ENCODE measurements around the gene BLOC1S5. TPM values are rescaled to one million over a fixed set of nuclear protein-coding genes. Genes with fewer than 3 reads are reported as not detected.
A peak's percentile ranks its signal among the peaks of the same experiment; 100 is the strongest.

Gene BLOC1S5
- total and polyA plus RNA-seq, 12 donors = 5.3 to 27.7 (median 15.0) TPM

- Histone ChIP-seq H3K9me3 (replicated peaks in 1 of 3) (no peaks in the 10 kb centered on the region), H3K4me3 (no peak overlapping the region), H3K27me3 (no peaks in the 10 kb centered on the region), H3K27ac (no peak overlapping the region), H3K4me1 (replicated peaks in 1 of 2) (peaks cover 0 to 7% of the 10 kb centered on the region in 2 donors), H3K36me3 (replicated peaks in 1 of 2) (no peaks in the 10 kb centered on the region)
- 67 to 75% (median 71%) methylated on average over 4 of the region's 4 CpGs for WGBS, 4 donors
- DNase-seq = no peak
- TF ChIP-seq CTCF (IDR thresholded peaks at IDR 0.05) = no peak
- TF ChIP-seq POLR2A (IDR thresholded peaks at IDR 0.05) = no peak
- intact Hi-C loops (cut with DNase I) = no loop called here
Measured at GRCh38 chr6:8069151-8069550, 5.0 kb upstream of the BLOC1S5 start.

- 83 to 91% (median 86%) methylated on average over 4 of the region's 4 CpGs for WGBS, 4 donors
- no peaks in the 10 kb centered on the region for H3K9me3 ChIP-seq (replicated peaks in 1 of 3)
- intact Hi-C loops (cut with DNase I) = no loop called here
Measured at GRCh38 chr6:8066108-8066507, 1.9 kb upstream of the BLOC1S5 start.

GRCh38 chr6:8065519-8065911 is 1.3 kb upstream of the BLOC1S5 start:
- no peaks in the 10 kb centered on the region for H3K27me3 ChIP-seq
- H3K36me3 ChIP-seq (replicated peaks in 1 of 2) = peaks cover 0 to 12% of the 10 kb centered on the region in 2 donors
- TF ChIP-seq CTCF (IDR thresholded peaks at IDR 0.05) (no peak), POLR2A (IDR thresholded peaks at IDR 0.05) (no peak)
- intact Hi-C loops (cut with DNase I) = no loop called here
- H3K9me3 ChIP-seq (replicated peaks in 1 of 3) = no peaks in the 10 kb centered on the region
- no peak overlapping the region for H3K4me3 ChIP-seq
- DNase-seq = no peak
- no peak overlapping the region for H3K27ac ChIP-seq
- WGBS, 4 donors = 88 to 96% (median 92%) methylated on average over 4 of the region's 4 CpGs
- H3K4me1 ChIP-seq (replicated peaks in 1 of 2) = peaks cover 0 to 14% of the 10 kb centered on the region in 2 donors

More at GRCh38 chr6:8066108-8066507, 1.9 kb upstream of the BLOC1S5 start:
- TF ChIP-seq CTCF (IDR thresholded peaks at IDR 0.05) (peak in 1 of 6 experiments; percentile 3), POLR2A (IDR thresholded peaks at IDR 0.05) (no peak)
- Histone ChIP-seq H3K4me1 (replicated peaks in 1 of 2) (peaks cover 0 to 14% of the 10 kb centered on the region in 2 donors), H3K36me3 (replicated peaks in 1 of 2) (peaks cover 0 to 8% of the 10 kb centered on the region in 2 donors), H3K4me3 (no peak overlapping the region), H3K27ac (no peak overlapping the region), H3K27me3 (no peaks in the 10 kb centered on the region)
- DNase-seq = no peak

- 81 to 85% (median 82%) methylated on average over 6 to 7 of the region's 7 CpGs for WGBS, 4 donors
- Histone ChIP-seq H3K27me3 (no peaks in the 10 kb centered on the region), H3K4me3 (peak overlapping the region in 2 of 4 donors; percentile 6 to 90), H3K4me1 (replicated peaks in 1 of 2) (peaks cover 0 to 14% of the 10 kb centered on the region in 2 donors), H3K27ac (peak overlapping the region in 4 of 5 donors; percentile 61 to 91 (median 80)), H3K9me3 (replicated peaks in 1 of 3) (no peaks in the 10 kb centered on the region), H3K36me3 (replicated peaks in 1 of 2) (peaks cover 0 to 12% of the 10 kb centered on the region in 2 donors)
- DNase-seq = no peak
- TF ChIP-seq CTCF (IDR thresholded peaks at IDR 0.05) = no peak
- TF ChIP-seq POLR2A (IDR thresholded peaks at IDR 0.05) = no peak
- intact Hi-C loops (cut with DNase I) = no loop called here
Measured at GRCh38 chr6:8064638-8065518, 689 bp upstream of the BLOC1S5 start.

Measured in adrenal gland (tissue), 12 donors.